HEK293 (cell line): Measurements from ENCODE around the gene SYTL1.

ENCODE experiments used
- HOXC10 ChIP-seq: sonication (generic); formaldehyde crosslinking; IDR thresholded peaks from 2 replicates; pipeline ENCODE4 v1.8.1; 2023; ENCODE audit warnings: mild to moderate bottlenecking, missing genetic modification reagents
- SCRT1 ChIP-seq: fragments of 450-650 bp; formaldehyde crosslinking; IDR thresholded peaks from 2 replicates; pipeline ENCODE4 v1.5.1; 2016; ENCODE audit warnings: missing biosample characterization, missing genetic modification characterization, borderline replicate concordance
- SP7 ChIP-seq: fragments of 450-650 bp; formaldehyde crosslinking; IDR thresholded peaks from 2 replicates; pipeline ENCODE4 v1.5.1; 2016; ENCODE audit warnings: missing biosample characterization, missing genetic modification characterization
- YY1 ChIP-seq: fragments of 450-650 bp; formaldehyde crosslinking; IDR thresholded peaks from 2 replicates; pipeline ENCODE4 v1.5.1; 2018; ENCODE audit warnings: missing biosample characterization, missing genetic modification characterization
- ZBTB17 ChIP-seq: fragments of 450-650 bp; formaldehyde crosslinking; IDR thresholded peaks from 2 replicates; pipeline ENCODE4 v1.5.1; 2016; ENCODE audit warnings: missing biosample characterization, missing genetic modification characterization
- ZBTB7A ChIP-seq: fragments of 450-650 bp; formaldehyde crosslinking; IDR thresholded peaks from 2 replicates; pipeline ENCODE4 v1.5.1; 2016; ENCODE audit warnings: low read depth, missing biosample characterization, missing genetic modification characterization
- ZIC2 ChIP-seq: fragments of 450-650 bp; formaldehyde crosslinking; IDR thresholded peaks from 2 replicates; pipeline ENCODE4 v1.5.1; 2016; ENCODE audit warnings: missing biosample characterization, missing genetic modification characterization
- ZNF121 ChIP-seq: fragments of 450-650 bp; formaldehyde crosslinking; IDR thresholded peaks from 2 replicates; pipeline ENCODE4 v1.5.1; 2016; ENCODE audit warnings: missing biosample characterization, missing genetic modification characterization
- ZNF184 ChIP-seq: fragments of 450-650 bp; IDR thresholded peaks from 2 replicates; pipeline ENCODE4 v1.5.1; 2018; ENCODE audit warnings: missing biosample characterization, mild to moderate bottlenecking, missing genetic modification characterization
- ZNF391 ChIP-seq: fragments of 450-650 bp; formaldehyde crosslinking; IDR thresholded peaks from 2 replicates; pipeline ENCODE4 v1.5.1; 2016; ENCODE audit warnings: low read depth, missing biosample characterization, missing genetic modification characterization, borderline replicate concordance
- ZNF416 ChIP-seq: fragments of 450-650 bp; formaldehyde crosslinking; IDR thresholded peaks from 2 replicates; pipeline ENCODE4 v1.5.1; 2016; ENCODE audit warnings: missing biosample characterization, missing genetic modification characterization
- ZNF510 ChIP-seq: fragments of 450-650 bp; formaldehyde crosslinking; IDR thresholded peaks from 2 replicates; pipeline ENCODE4 v1.5.1; 2018; ENCODE audit warnings: mild to moderate bottlenecking, missing genetic modification characterization, missing biosample characterization; ENCODE audit not compliant: insufficient replicate concordance
- ZNF561 ChIP-seq: fragments of 450-650 bp; IDR thresholded peaks from 2 replicates; pipeline ENCODE4 v1.5.1; 2018; ENCODE audit warnings: missing biosample characterization, missing genetic modification characterization, borderline replicate concordance
- ZNF610 ChIP-seq: fragments of 450-650 bp; formaldehyde crosslinking; IDR thresholded peaks from 2 replicates; pipeline ENCODE4 v1.5.1; 2016; ENCODE audit warnings: missing biosample characterization, missing genetic modification characterization, borderline replicate concordance
- ZNF626 ChIP-seq: fragments of 450-650 bp; sonication (Bioruptor Pico); formaldehyde crosslinking; IDR thresholded peaks from 2 replicates; pipeline ENCODE4 v1.5.1; 2018; ENCODE audit warnings: missing biosample characterization, missing genetic modification characterization, inconsistent platforms
- ZNF677 ChIP-seq: fragments of 450-650 bp; IDR thresholded peaks from 2 replicates; pipeline ENCODE4 v1.5.0; 2018; ENCODE audit warnings: missing biosample characterization, mild to moderate bottlenecking, missing genetic modification characterization, moderate library complexity
- ZNF792 ChIP-seq: fragments of 450-650 bp; formaldehyde crosslinking; IDR thresholded peaks from 2 replicates; pipeline ENCODE4 v1.5.1; 2016; ENCODE audit warnings: missing biosample characterization, missing genetic modification characterization
- ZSCAN30 ChIP-seq: fragments of 450-650 bp; IDR thresholded peaks from 2 replicates; pipeline ENCODE4 v1.5.1; 2018; ENCODE audit warnings: missing biosample characterization, mild to moderate bottlenecking, missing genetic modification characterization, moderate library complexity
- TF ChIP-seq, protein P1 (sequence below): fragments of 450-650 bp; IDR thresholded peaks from 2 replicates; pipeline ENCODE4 v1.5.1; 2018; ENCODE audit warnings: missing biosample characterization, mild to moderate bottlenecking, missing genetic modification characterization
- TF ChIP-seq, protein P2 (sequence below): fragments of 450-650 bp; formaldehyde crosslinking; IDR thresholded peaks from 2 replicates; pipeline ENCODE4 v1.5.1; 2016; ENCODE audit warnings: missing biosample characterization, missing genetic modification characterization
- TF ChIP-seq, protein P3 (sequence below): fragments of 450-650 bp; formaldehyde crosslinking; IDR thresholded peaks from 2 replicates; pipeline ENCODE4 v1.5.1; 2016; ENCODE audit warnings: missing biosample characterization, missing genetic modification characterization, borderline replicate concordance
- TF ChIP-seq, protein P4 (sequence below): fragments of 450-650 bp; formaldehyde crosslinking; IDR thresholded peaks from 2 replicates; pipeline ENCODE4 v1.5.1; 2016; ENCODE audit warnings: missing biosample characterization, missing genetic modification characterization
- TF ChIP-seq, protein P5 (sequence below): fragments of 450-650 bp; formaldehyde crosslinking; IDR thresholded peaks from 2 replicates; pipeline ENCODE4 v1.5.1; 2016; ENCODE audit warnings: missing biosample characterization, missing genetic modification characterization
- TF ChIP-seq, protein P6 (sequence below): fragments of 450-650 bp; formaldehyde crosslinking; IDR thresholded peaks from 2 replicates; pipeline ENCODE4 v1.5.1; 2016; ENCODE audit warnings: missing biosample characterization, missing genetic modification characterization

SYTL1 gene

DNA sequence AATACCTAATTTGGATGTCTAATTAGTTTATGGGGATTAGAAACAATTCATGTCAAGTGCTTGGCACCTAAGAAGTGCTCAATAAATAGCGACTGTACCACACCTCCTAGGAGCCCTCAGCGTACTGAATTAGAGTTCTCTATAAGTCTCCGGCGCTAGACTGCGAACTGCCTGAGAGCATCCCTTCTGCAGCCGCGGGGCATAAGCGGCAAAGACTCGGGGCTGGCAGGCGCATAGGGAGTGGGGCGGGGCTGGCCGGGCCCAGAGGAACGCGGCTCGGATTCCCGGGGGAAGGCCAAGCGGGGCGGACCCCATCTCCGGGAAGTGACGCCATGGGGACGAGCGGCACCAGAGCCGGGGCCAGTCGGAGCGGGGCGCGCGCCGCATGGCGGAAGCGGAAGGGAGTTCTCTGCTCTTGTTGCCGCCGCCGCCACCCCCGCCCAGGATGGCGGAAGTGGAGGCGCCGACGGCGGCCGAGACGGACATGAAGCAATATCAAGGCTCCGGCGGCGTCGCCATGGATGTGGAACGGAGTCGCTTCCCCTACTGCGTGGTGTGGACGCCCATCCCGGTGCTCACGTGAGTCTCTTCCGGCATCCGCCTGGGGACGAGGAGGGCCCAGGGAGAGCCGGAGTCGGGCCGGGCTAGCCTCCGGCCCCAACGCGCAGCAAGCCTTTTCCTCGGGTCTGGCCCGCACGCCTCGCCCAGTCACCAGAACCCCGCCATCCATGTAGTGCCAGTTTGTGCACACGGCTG, 19.8 kb upstream of the SYTL1 start, which contains the start of gene TMEM222 (continued):
- TF ChIP-seq, protein P1, sequence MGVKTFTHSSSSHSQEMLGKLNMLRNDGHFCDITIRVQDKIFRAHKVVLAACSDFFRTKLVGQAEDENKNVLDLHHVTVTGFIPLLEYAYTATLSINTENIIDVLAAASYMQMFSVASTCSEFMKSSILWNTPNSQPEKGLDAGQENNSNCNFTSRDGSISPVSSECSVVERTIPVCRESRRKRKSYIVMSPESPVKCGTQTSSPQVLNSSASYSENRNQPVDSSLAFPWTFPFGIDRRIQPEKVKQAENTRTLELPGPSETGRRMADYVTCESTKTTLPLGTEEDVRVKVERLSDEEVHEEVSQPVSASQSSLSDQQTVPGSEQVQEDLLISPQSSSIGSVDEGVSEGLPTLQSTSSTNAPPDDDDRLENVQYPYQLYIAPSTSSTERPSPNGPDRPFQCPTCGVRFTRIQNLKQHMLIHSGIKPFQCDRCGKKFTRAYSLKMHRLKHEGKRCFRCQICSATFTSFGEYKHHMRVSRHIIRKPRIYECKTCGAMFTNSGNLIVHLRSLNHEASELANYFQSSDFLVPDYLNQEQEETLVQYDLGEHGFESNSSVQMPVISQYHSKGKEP (tag by site-specific recombination) = peak; percentile 46; the same call in 1 of the 2 replicates
- TF ChIP-seq ZNF416 (no peak), ZNF391 (tag by site-specific recombination) (peak; percentile 99), ZNF626 (no peak), ZIC2 (peak; percentile 51), ZNF677 (tag by site-specific recombination) (no peak), ZNF610 (tag by site-specific recombination) (peak; percentile 94), ZNF184 (peak; percentile 86), ZBTB17 (peak; percentile 93), YY1 (tag by site-specific recombination) (peak; percentile 97), ZNF792 (tag by site-specific recombination) (no peak), ZNF510 (tag by site-specific recombination) (no peak), ZNF561 (tag by site-specific recombination) (peak; percentile 98), HOXC10 (CRISPR knock-in tag) (no peak), ZNF121 (tag by site-specific recombination) (0 out of 2 replicates have a peak, but pooled peaks have one; percentile 6), SCRT1 (tag by site-specific recombination) (0 out of 2 replicates have a peak, but pooled peaks have one; percentile 48), ZBTB7A (tag by site-specific recombination) (peak; percentile 86; the same call in 1 of the 2 replicates), SP7 (tag by site-specific recombination) (peak; percentile 96), ZSCAN30 (tag by site-specific recombination) (peak; percentile 91)
- TF ChIP-seq, protein P2, sequence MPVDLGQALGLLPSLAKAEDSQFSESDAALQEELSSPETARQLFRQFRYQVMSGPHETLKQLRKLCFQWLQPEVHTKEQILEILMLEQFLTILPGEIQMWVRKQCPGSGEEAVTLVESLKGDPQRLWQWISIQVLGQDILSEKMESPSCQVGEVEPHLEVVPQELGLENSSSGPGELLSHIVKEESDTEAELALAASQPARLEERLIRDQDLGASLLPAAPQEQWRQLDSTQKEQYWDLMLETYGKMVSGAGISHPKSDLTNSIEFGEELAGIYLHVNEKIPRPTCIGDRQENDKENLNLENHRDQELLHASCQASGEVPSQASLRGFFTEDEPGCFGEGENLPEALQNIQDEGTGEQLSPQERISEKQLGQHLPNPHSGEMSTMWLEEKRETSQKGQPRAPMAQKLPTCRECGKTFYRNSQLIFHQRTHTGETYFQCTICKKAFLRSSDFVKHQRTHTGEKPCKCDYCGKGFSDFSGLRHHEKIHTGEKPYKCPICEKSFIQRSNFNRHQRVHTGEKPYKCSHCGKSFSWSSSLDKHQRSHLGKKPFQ = peak; percentile 65; the same call in 1 of the 2 replicates
- TF ChIP-seq, protein P3, sequence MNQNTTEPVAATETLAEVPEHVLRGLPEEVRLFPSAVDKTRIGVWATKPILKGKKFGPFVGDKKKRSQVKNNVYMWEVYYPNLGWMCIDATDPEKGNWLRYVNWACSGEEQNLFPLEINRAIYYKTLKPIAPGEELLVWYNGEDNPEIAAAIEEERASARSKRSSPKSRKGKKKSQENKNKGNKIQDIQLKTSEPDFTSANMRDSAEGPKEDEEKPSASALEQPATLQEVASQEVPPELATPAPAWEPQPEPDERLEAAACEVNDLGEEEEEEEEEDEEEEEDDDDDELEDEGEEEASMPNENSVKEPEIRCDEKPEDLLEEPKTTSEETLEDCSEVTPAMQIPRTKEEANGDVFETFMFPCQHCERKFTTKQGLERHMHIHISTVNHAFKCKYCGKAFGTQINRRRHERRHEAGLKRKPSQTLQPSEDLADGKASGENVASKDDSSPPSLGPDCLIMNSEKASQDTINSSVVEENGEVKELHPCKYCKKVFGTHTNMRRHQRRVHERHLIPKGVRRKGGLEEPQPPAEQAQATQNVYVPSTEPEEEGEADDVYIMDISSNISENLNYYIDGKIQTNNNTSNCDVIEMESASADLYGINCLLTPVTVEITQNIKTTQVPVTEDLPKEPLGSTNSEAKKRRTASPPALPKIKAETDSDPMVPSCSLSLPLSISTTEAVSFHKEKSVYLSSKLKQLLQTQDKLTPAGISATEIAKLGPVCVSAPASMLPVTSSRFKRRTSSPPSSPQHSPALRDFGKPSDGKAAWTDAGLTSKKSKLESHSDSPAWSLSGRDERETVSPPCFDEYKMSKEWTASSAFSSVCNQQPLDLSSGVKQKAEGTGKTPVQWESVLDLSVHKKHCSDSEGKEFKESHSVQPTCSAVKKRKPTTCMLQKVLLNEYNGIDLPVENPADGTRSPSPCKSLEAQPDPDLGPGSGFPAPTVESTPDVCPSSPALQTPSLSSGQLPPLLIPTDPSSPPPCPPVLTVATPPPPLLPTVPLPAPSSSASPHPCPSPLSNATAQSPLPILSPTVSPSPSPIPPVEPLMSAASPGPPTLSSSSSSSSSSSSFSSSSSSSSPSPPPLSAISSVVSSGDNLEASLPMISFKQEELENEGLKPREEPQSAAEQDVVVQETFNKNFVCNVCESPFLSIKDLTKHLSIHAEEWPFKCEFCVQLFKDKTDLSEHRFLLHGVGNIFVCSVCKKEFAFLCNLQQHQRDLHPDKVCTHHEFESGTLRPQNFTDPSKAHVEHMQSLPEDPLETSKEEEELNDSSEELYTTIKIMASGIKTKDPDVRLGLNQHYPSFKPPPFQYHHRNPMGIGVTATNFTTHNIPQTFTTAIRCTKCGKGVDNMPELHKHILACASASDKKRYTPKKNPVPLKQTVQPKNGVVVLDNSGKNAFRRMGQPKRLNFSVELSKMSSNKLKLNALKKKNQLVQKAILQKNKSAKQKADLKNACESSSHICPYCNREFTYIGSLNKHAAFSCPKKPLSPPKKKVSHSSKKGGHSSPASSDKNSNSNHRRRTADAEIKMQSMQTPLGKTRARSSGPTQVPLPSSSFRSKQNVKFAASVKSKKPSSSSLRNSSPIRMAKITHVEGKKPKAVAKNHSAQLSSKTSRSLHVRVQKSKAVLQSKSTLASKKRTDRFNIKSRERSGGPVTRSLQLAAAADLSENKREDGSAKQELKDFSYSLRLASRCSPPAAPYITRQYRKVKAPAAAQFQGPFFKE (tag by site-specific recombination) = peak; percentile 80; the same call in 1 of the 2 replicates
- TF ChIP-seq, protein P4, sequence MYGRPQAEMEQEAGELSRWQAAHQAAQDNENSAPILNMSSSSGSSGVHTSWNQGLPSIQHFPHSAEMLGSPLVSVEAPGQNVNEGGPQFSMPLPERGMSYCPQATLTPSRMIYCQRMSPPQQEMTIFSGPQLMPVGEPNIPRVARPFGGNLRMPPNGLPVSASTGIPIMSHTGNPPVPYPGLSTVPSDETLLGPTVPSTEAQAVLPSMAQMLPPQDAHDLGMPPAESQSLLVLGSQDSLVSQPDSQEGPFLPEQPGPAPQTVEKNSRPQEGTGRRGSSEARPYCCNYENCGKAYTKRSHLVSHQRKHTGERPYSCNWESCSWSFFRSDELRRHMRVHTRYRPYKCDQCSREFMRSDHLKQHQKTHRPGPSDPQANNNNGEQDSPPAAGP (tag by site-specific recombination) = peak; percentile 99
- TF ChIP-seq, protein P5, sequence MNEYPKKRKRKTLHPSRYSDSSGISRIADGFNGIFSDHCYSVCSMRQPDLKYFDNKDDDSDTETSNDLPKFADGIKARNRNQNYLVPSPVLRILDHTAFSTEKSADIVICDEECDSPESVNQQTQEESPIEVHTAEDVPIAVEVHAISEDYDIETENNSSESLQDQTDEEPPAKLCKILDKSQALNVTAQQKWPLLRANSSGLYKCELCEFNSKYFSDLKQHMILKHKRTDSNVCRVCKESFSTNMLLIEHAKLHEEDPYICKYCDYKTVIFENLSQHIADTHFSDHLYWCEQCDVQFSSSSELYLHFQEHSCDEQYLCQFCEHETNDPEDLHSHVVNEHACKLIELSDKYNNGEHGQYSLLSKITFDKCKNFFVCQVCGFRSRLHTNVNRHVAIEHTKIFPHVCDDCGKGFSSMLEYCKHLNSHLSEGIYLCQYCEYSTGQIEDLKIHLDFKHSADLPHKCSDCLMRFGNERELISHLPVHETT = peak; percentile 99
- TF ChIP-seq, protein P6, sequence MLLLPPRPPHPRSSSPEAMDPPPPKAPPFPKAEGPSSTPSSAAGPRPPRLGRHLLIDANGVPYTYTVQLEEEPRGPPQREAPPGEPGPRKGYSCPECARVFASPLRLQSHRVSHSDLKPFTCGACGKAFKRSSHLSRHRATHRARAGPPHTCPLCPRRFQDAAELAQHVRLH (tag by site-specific recombination) = peak; percentile 93
